Measurements from ENCODE around the gene NOL12.
A peak's percentile ranks its signal among the peaks of the same experiment; 100 is the strongest.

The NOL12 gene

DNA sequence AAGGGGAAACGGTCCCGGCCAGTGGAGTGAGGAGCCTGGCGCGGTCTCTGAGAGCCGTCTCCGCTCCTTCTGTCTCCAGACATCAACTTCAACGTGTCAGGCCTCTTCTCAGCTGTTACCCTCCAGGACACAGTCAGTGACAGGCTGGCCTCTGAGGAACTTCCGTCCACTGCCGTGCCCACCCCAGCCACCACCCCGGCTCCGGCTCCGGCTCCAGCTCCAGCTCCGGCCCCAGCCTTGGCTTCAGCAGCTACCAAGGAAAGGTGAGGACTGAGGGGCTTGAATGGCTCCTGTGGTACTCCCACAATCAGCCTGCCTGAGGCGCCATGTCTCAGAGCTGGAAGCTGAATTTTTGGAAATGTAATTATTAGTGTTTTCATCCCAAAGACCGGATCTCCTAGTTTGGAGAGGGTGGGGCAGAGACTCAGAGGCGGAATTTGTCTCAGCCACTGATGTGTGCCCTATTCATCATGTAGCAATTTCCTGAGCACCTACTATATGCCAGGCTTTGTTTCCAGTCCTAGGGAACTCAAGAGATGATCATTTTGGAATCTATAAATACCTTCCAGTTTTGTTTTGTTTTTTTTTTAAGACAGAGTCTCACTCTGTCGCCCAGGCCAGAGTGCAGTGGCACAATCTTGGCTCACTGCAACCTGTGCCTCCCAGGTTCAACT, 35.5 kb upstream of the NOL12 start:
- Histone ChIP-seq H3K4me1 (ENCODE audit: control insufficient read depth, insufficient read depth, low read length) (no peaks in the 10 kb centered on the region), H3K36me3 (ENCODE audit: control insufficient read depth in 2 of 2, insufficient read depth in 1 of 2, low read length in 2 of 2) (peaks cover 11 to 75% of the 10 kb centered on the region in 2 experiments; a peak in 2 of 3 replicates), H3K9me3 (ENCODE audit: control insufficient read depth, insufficient read depth, low read depth, low read length) (no peaks in the 10 kb centered on the region), H3K27ac (ENCODE audit: extremely low read depth, low read depth, low read length) (no peak overlapping the region), H3K4me3 (ENCODE audit: low read depth, low read length) (no peak overlapping the region)
- CTCF ChIA-PET, result interaction anchor here (0.7 to 1.3 kb wide), 3 partner anchors 24 to 49 kb away, joined by 3 read pairs; no protein-coding TSS in a partner anchor
- POLR2A ChIA-PET, result interaction anchor here (1.8 kb wide), 1 partner anchor 10 kb away, joined by 5 read pairs; no protein-coding TSS in a partner anchor
- TF ChIP-seq, protein P1, sequence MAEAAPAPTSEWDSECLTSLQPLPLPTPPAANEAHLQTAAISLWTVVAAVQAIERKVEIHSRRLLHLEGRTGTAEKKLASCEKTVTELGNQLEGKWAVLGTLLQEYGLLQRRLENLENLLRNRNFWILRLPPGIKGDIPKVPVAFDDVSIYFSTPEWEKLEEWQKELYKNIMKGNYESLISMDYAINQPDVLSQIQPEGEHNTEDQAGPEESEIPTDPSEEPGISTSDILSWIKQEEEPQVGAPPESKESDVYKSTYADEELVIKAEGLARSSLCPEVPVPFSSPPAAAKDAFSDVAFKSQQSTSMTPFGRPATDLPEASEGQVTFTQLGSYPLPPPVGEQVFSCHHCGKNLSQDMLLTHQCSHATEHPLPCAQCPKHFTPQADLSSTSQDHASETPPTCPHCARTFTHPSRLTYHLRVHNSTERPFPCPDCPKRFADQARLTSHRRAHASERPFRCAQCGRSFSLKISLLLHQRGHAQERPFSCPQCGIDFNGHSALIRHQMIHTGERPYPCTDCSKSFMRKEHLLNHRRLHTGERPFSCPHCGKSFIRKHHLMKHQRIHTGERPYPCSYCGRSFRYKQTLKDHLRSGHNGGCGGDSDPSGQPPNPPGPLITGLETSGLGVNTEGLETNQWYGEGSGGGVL (tag by site-specific recombination; IDR thresholded peaks at IDR 0.05), result no peak
- no peak for TF ChIP-seq BCL11B (tag by site-specific recombination; IDR thresholded peaks at IDR 0.05; ENCODE audit: low read depth)
- no peak for TF ChIP-seq RBAK (tag by site-specific recombination; IDR thresholded peaks at IDR 0.05)
- TF ChIP-seq ZNF664 (tag by site-specific recombination; IDR thresholded peaks at IDR 0.05), result peak; percentile 76; the same call in 1 of the 2 replicates
- peak; percentile 84 for TF ChIP-seq ZBTB6 (tag by site-specific recombination; IDR thresholded peaks at IDR 0.05)

GRCh38 chr22:37654563-37655251, 31.4 kb upstream of the NOL12 start:
- Histone ChIP-seq H3K9me3 (ENCODE audit: control insufficient read depth, insufficient read depth, low read depth, low read length) (no peaks in the 10 kb centered on the region), H3K4me3 (ENCODE audit: low read depth, low read length) (no peak overlapping the region), H3K27ac (ENCODE audit: extremely low read depth, low read depth, low read length) (no peak overlapping the region), H3K4me1 (ENCODE audit: control insufficient read depth, insufficient read depth, low read length) (no peaks in the 10 kb centered on the region; the same call in 1 of the 2 replicates), H3K36me3 (ENCODE audit: control insufficient read depth in 2 of 2, insufficient read depth in 1 of 2, low read length in 2 of 2) (peaks cover 5 to 44% of the 10 kb centered on the region in 2 experiments; a peak in 2 of 3 replicates)
- TF ChIP-seq ZIC2 (tag by site-specific recombination; IDR thresholded peaks at IDR 0.05), result no peak
- TF ChIP-seq ZNF658 (tag by site-specific recombination; IDR thresholded peaks at IDR 0.05), result no peak
- TF ChIP-seq, protein P2, sequence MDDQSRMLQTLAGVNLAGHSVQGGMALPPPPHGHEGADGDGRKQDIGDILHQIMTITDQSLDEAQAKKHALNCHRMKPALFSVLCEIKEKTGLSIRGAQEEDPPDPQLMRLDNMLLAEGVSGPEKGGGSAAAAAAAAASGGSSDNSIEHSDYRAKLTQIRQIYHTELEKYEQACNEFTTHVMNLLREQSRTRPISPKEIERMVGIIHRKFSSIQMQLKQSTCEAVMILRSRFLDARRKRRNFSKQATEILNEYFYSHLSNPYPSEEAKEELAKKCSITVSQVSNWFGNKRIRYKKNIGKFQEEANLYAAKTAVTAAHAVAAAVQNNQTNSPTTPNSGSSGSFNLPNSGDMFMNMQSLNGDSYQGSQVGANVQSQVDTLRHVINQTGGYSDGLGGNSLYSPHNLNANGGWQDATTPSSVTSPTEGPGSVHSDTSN (CRISPR knock-in tag; IDR thresholded peaks at IDR 0.05), result no peak
- TF ChIP-seq ZBTB20 (tag by site-specific recombination; IDR thresholded peaks at IDR 0.05), result no peak
- CTCF ChIA-PET, result interaction anchor here (0.7 to 1.9 kb wide), 3 partner anchors 12 to 36 kb away, joined by 3 to 16 read pairs (median 3); no protein-coding TSS in a partner anchor
- POLR2A ChIA-PET, result interaction anchor here (0.5 to 0.6 kb wide), 2 partner anchors 72 to 153 kb away, joined by 3 to 5 read pairs; partner anchors contain the start of gene GCAT

DNA sequence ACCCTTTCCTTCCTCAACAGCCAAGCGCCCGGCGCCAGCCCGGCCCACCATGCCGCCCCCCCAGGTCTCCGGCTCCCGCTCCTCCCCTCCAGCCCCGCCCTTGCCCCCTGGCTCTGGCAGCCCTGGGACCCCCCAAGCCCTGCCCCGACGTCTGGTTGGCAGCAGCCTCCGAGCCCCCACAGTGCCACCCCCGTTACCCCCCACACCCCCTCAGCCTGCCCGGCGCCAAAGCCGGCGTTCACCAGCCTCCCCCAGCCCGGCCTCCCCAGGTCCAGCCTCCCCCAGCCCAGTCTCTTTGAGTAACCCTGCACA, 30.9 kb upstream of the NOL12 start:
- POLR2A ChIA-PET, result interaction anchor here (0.6 kb wide), 1 partner anchor 153 kb away, joined by 5 read pairs; the partner anchor contains the start of gene GCAT
- Histone ChIP-seq H3K9me3 (ENCODE audit: control insufficient read depth, insufficient read depth, low read depth, low read length) (no peaks in the 10 kb centered on the region), H3K27ac (ENCODE audit: extremely low read depth, low read depth, low read length) (no peak overlapping the region), H3K4me1 (ENCODE audit: control insufficient read depth, insufficient read depth, low read length) (peaks cover 1% of the 10 kb centered on the region; the same call in 1 of the 2 replicates), H3K4me3 (ENCODE audit: low read depth, low read length) (no peak overlapping the region), H3K36me3 (ENCODE audit: control insufficient read depth in 2 of 2, insufficient read depth in 1 of 2, low read length in 2 of 2) (peaks cover 5 to 39% of the 10 kb centered on the region in 2 experiments; a peak in 2 of 3 replicates)
- CTCF ChIA-PET, result interaction anchor here (0.7 to 6.8 kb wide), 2 partner anchors 12 to 33 kb away, joined by 3 to 138 read pairs; no protein-coding TSS in a partner anchor
- no peak for TF ChIP-seq ZSCAN5A (tag by site-specific recombination; IDR thresholded peaks at IDR 0.05)
- TF ChIP-seq ZNF16 (tag by site-specific recombination; IDR thresholded peaks at IDR 0.05; ENCODE audit: low read depth), result no peak
- TF ChIP-seq ZNF23 (tag by site-specific recombination; IDR thresholded peaks at IDR 0.05; ENCODE audit: borderline replicate concordance), result no peak
- TF ChIP-seq MZF1 (tag by site-specific recombination; IDR thresholded peaks at IDR 0.05; ENCODE audit: borderline replicate concordance), result no peak
- no peak for TF ChIP-seq ZNF785 (tag by site-specific recombination; IDR thresholded peaks at IDR 0.05)
- TF ChIP-seq ZNF707 (tag by site-specific recombination; IDR thresholded peaks at IDR 0.05), result no peak
- no peak for TF ChIP-seq ZNF148 (tag by site-specific recombination; IDR thresholded peaks at IDR 0.05; ENCODE audit: borderline replicate concordance)
- no peak for TF ChIP-seq ZNF416 (tag by site-specific recombination; IDR thresholded peaks at IDR 0.05)
- no peak for TF ChIP-seq ZNF501 (tag by site-specific recombination; IDR thresholded peaks at IDR 0.05)
- no peak for TF ChIP-seq EGR2 (tag by site-specific recombination; IDR thresholded peaks at IDR 0.05; ENCODE audit: low read depth)
- TF ChIP-seq ZNF530 (tag by site-specific recombination; IDR thresholded peaks at IDR 0.05; ENCODE audit: low read depth), result no peak
- TF ChIP-seq ZNF221 (tag by site-specific recombination; IDR thresholded peaks at IDR 0.05; ENCODE audit: borderline replicate concordance), result no peak
